HCT116 (cell line): ENCODE results near the gene CDH23. TPM values are rescaled to one million over a fixed set of nuclear protein-coding genes. Genes with fewer than 3 reads are reported as not detected.
A peak's percentile ranks its signal among the peaks of the same experiment; 100 is the strongest.

Source experiments
- ATAC-seq: fragments of 200-7000 bp; cut with Tn5 transposase; 2 replicates; pipeline ENCODE4 v1.9.1; 2020; ENCODE audit warnings: mild to moderate bottlenecking, moderate library complexity
- BruUV-seq: library from RNA; stranded (reverse); fragments of 400-500 nt; replicated peaks from 2 replicates; lab custom pipeline; 2021; lab: Mats Ljungman, UMichigan
- CTCF ChIA-PET: fragments of 300-600 bp; sonication (Branson Sonifier 250); formaldehyde crosslinking; loops from one replicate; lab custom pipeline; 2021; ENCODE audit warnings: antibody characterized with exemption; lab: Charles Lee
- POLR2A ChIA-PET: fragments of 300-600, 350-600 bp; sonication (Branson Sonifier 250); formaldehyde crosslinking; loops from one replicate; lab custom pipeline; 2021; ENCODE audit warnings: antibody characterized with exemption; lab: Charles Lee
- RAD21 ChIA-PET, 2 experiments: fragments of 300-600 bp; sonication (Branson Sonifier 250); formaldehyde crosslinking; loops; one replicate each; lab custom pipeline; 2023; ENCODE audit warnings: low total read pairs in 2 of 2; ENCODE audit not compliant: uncharacterized antibody in 2 of 2, unreplicated experiment in 2 of 2, low non-redundant PET in 1 of 2; lab: Charles Lee
- DNase-seq: peaks from one replicate; pipeline ENCODE4 v3.0.0-alpha.2; 2010; ENCODE audit warnings: low read depth, low spot score
- H2AFZ ChIP-seq: fragments of 200-600 bp; shearing (Covaris generic), sonication (generic); 2 replicates; pipeline ENCODE4 v1.6.1; 2017; ENCODE audit warnings: low read depth, mixed run types, mixed read lengths, antibody characterized with exemption, low read length; ENCODE audit not compliant: poor library complexity, severe bottlenecking
- H3K27ac ChIP-seq: 2 replicates; pipeline ENCODE4 v1.5.1; 2012; ENCODE audit warnings: low read depth, low read length
- H3K27me3 ChIP-seq: fragments of 200-600 bp; sonication (generic); 2 replicates; pipeline ENCODE4 v1.6.1; 2016; ENCODE audit warnings: mixed run types, low read length, mixed read lengths; ENCODE audit not compliant: insufficient read depth
- H3K36me3 ChIP-seq, 2 experiments: fragments of 200-500 bp in 1 of 2; fragments of 200-600 bp in 1 of 2; sonication (Bioruptor generic) in 1 of 2; sonication (generic) in 1 of 2; 2 replicates each; pipeline versions ENCODE4 v1.5.1 to v1.6.1; 2014 to 2016; ENCODE audit warnings: low read length in 2 of 2, inconsistent platforms in 1 of 2, mixed read lengths in 1 of 2, mixed run types in 1 of 2; ENCODE audit not compliant: insufficient read depth in 2 of 2, control insufficient read depth in 1 of 2
- H3K4me1 ChIP-seq, 2 experiments: fragments of 200-600 bp in 1 of 2; sonication (generic) in 1 of 2; 2 replicates each; pipeline versions ENCODE4 v1.5.1 to v1.6.1; 2012 to 2017; ENCODE audit warnings: low read length in 2 of 2, inconsistent platforms in 1 of 2, mild to moderate bottlenecking in 1 of 2, mixed read lengths in 1 of 2, mixed run types in 1 of 2, moderate library complexity in 1 of 2; ENCODE audit not compliant: insufficient read depth in 2 of 2, control insufficient read depth in 1 of 2
- H3K4me2 ChIP-seq: fragments of 200-600 bp; sonication (generic); 2 replicates; pipeline ENCODE4 v1.6.1; 2017; ENCODE audit warnings: mixed run types, low read length, mixed read lengths
- H3K4me3 ChIP-seq, 2 experiments: fragments of 200-600 bp in 1 of 2; sonication (generic) in 1 of 2; replicated peaks in 1 of 2; 2 replicates each; pipeline ENCODE4 v1.5.1; 2011 to 2016; ENCODE audit warnings: low read length in 2 of 2, control low read depth in 1 of 2, low read depth in 1 of 2, mild to moderate bottlenecking in 1 of 2, mixed read lengths in 1 of 2, mixed run types in 1 of 2
- H3K79me2 ChIP-seq: fragments of 200-600 bp; sonication (generic); 2 replicates; pipeline ENCODE4 v1.6.1; 2017; ENCODE audit warnings: mild to moderate bottlenecking, mixed run types, low read length, moderate library complexity, mixed read lengths; ENCODE audit not compliant: insufficient read depth
- H3K9ac ChIP-seq: fragments of 200-600 bp; sonication (generic); 2 replicates; pipeline ENCODE4 v1.6.1; 2016; ENCODE audit warnings: low read length, mixed read lengths
- H3K9me2 ChIP-seq: fragments of 200-600 bp; sonication (generic), shearing (Covaris generic); 2 replicates; pipeline ENCODE4 v1.6.1; 2017; ENCODE audit warnings: mixed run types, mild to moderate bottlenecking, moderate library complexity; ENCODE audit not compliant: insufficient read depth
- H3K9me3 ChIP-seq, 2 experiments: fragments of 200-500 bp in 1 of 2; fragments of 200-600 bp in 1 of 2; sonication (Bioruptor generic) in 1 of 2; sonication (generic) in 1 of 2; 2 replicates each; pipeline ENCODE4 v1.6.1; 2014 to 2017; ENCODE audit warnings: low read length in 2 of 2, mixed read lengths in 2 of 2, inconsistent platforms in 1 of 2, low read depth in 1 of 2, mild to moderate bottlenecking in 1 of 2, mixed run types in 1 of 2, moderate library complexity in 1 of 2; ENCODE audit not compliant: control insufficient read depth in 1 of 2, insufficient read depth in 1 of 2
- H4K20me1 ChIP-seq: fragments of 200-600 bp; sonication (generic), shearing (Covaris generic); 2 replicates; pipeline ENCODE4 v1.6.1; 2017; ENCODE audit warnings: mixed run types, mild to moderate bottlenecking, moderate library complexity; ENCODE audit not compliant: insufficient read depth
- ATF3 ChIP-seq: IDR thresholded peaks from 2 replicates; pipeline ENCODE4 v1.6.1; 2012
- CEBPB ChIP-seq: IDR thresholded peaks from 2 replicates; pipeline ENCODE4 v1.6.1; 2012; ENCODE audit warnings: low read depth
- CTCF ChIP-seq, 3 experiments: fragments of 200-600 bp in 1 of 3; sonication (generic) in 1 of 3; IDR thresholded peaks in 2 of 3; conservative IDR thresholded peaks in 1 of 3; 2 replicates each; pipeline ENCODE4 v1.5.1; 2012 to 2017; ENCODE audit warnings: low read depth in 2 of 3, low read length in 2 of 3, antibody characterized with exemption in 1 of 3, borderline replicate concordance in 1 of 3, control low read depth in 1 of 3, mild to moderate bottlenecking in 1 of 3, mixed read lengths in 1 of 3, mixed run types in 1 of 3, moderate library complexity in 1 of 3; ENCODE audit not compliant: insufficient read depth in 1 of 3
- EGR1 ChIP-seq: IDR thresholded peaks from 2 replicates; pipeline ENCODE4 v1.6.1; 2012; ENCODE audit warnings: low read depth
- EZH2 ChIP-seq: fragments of 200-600 bp; sonication (generic); IDR thresholded peaks from 2 replicates; pipeline ENCODE4 v1.6.1; 2017; ENCODE audit warnings: antibody characterized with exemption, mixed run types
- FOSL1 ChIP-seq: IDR thresholded peaks from 2 replicates; pipeline ENCODE4 v1.6.1; 2012; ENCODE audit warnings: low read depth
- JUND ChIP-seq: IDR thresholded peaks from 2 replicates; pipeline ENCODE4 v1.6.1; 2012
- MAX ChIP-seq: IDR thresholded peaks from 2 replicates; pipeline ENCODE4 v1.6.1; 2012
- POLR2A ChIP-seq: IDR thresholded peaks from 2 replicates; pipeline ENCODE4 v1.7.0; 2011; ENCODE audit warnings: borderline replicate concordance; ENCODE audit not compliant: insufficient read depth, insufficient read length; ENCODE audit errors: extremely low read depth
- RAD21 ChIP-seq: IDR thresholded peaks from 2 replicates; pipeline ENCODE4 v1.6.1; 2012; ENCODE audit warnings: low read depth, mild to moderate bottlenecking
- REST ChIP-seq: IDR thresholded peaks from 2 replicates; pipeline ENCODE4 v1.6.1; 2012; ENCODE audit warnings: low read depth
- SIN3A ChIP-seq: IDR thresholded peaks from 2 replicates; pipeline ENCODE4 v1.6.1; 2012; ENCODE audit warnings: low read depth
- SP1 ChIP-seq: IDR thresholded peaks from 2 replicates; pipeline ENCODE4 v1.6.1; 2012; ENCODE audit warnings: low read depth
- SRF ChIP-seq: IDR thresholded peaks from 2 replicates; pipeline ENCODE4 v1.6.1; 2012; ENCODE audit warnings: low read depth
- YY1 ChIP-seq: IDR thresholded peaks from 2 replicates; pipeline ENCODE4 v1.6.1; 2011; ENCODE audit warnings: low read length, low read depth, moderate library complexity, mild to moderate bottlenecking; ENCODE audit not compliant: insufficient replicate concordance; ENCODE audit errors: extremely low read depth
- ZBTB33 ChIP-seq: IDR thresholded peaks from 2 replicates; pipeline ENCODE4 v1.6.1; 2011; ENCODE audit warnings: mild to moderate bottlenecking, low read length, moderate library complexity; ENCODE audit not compliant: insufficient replicate concordance; ENCODE audit errors: extremely low read depth
- ZFX ChIP-seq: fragments of 450-650 bp; IDR thresholded peaks from 2 replicates; pipeline ENCODE4 v1.6.1; 2017
- ZNF274 ChIP-seq: fragments of 200-500 bp; sonication (Bioruptor generic); IDR thresholded peaks from 2 replicates; pipeline ENCODE4 v1.6.1; 2014; ENCODE audit warnings: mild to moderate bottlenecking, low read depth, low read length, inconsistent platforms
- intact Hi-C: fragments of 100-400 bp; cut with micrococcal nuclease; formaldehyde crosslinking; loops from 2 replicates; pipeline ENCODE4 v1.10.0; 2022
- total RNA-seq: library from RNA; stranded (reverse); gene quantifications from one replicate; pipeline ENCODE4 v1.2.1, GENCODE V29; 2021; ENCODE audit not compliant: unreplicated experiment

Gene CDH23
- total RNA-seq, 1 experiment from 2014 or later = not detected

GRCh38 chr10:71433768-71434744, 37.3 kb downstream of the CDH23 start:
- H3K36me3 ChIP-seq = no peaks in the 10 kb centered on the region
- ChIA-PET POLR2A (no interaction called here), CTCF (interaction anchor here (1.3 kb wide), 1 partner anchor 26 kb away, joined by 3 read pairs; no protein-coding TSS in a partner anchor), RAD21 (no interaction called here)
- H3K27ac ChIP-seq = no peak overlapping the region
- BruUV-seq = no TSS peak
- no peak overlapping the region for H3K4me3 ChIP-seq
- ATAC-seq = peak; percentile 48
- H3K27me3 ChIP-seq = no peaks in the 10 kb centered on the region
- peaks cover 9 to 21% of the 10 kb centered on the region in 2 experiments; a peak in 3 of 4 replicates for H3K4me1 ChIP-seq
- TF ChIP-seq POLR2A (no peak), CEBPB (no peak), CTCF (IDR thresholded peaks at IDR 0.05 in 2 of 3, conservative IDR thresholded peaks at IDR 0.05 in 1 of 3; ENCODE audit: borderline replicate concordance in 1 of 3, insufficient read depth in 1 of 3, low read depth in 2 of 3, low read length in 2 of 3) (no peak), RAD21 (no peak), MAX (no peak), ATF3 (no peak), SRF (no peak), SP1 (no peak), ZNF274 (no peak), ZFX (no peak), EZH2 (no peak), FOSL1 (no peak), REST (no peak), ZBTB33 (no peak), JUND (no peak; the same call in 1 of the 2 replicates), EGR1 (no peak), SIN3A (no peak), YY1 (no peak)
- no peak overlapping the region for H3K9ac ChIP-seq
- H3K9me3 ChIP-seq = no peaks in the 10 kb centered on the region
- peak overlapping the region; percentile 28 for H3K4me2 ChIP-seq
- DNase-seq = no peak
- no peak overlapping the region for H2AFZ ChIP-seq
- no peaks in the 10 kb centered on the region for H3K79me2 ChIP-seq
- no peaks in the 10 kb centered on the region for H3K9me2 ChIP-seq
- intact Hi-C loops = no loop called here
- H4K20me1 ChIP-seq = no peaks in the 10 kb centered on the region
